ENCODE measurements around the gene KRT85. TPM values are rescaled to one million over a fixed set of nuclear protein-coding genes. Genes with fewer than 3 reads are reported as not detected.

Gene KRT85
- total RNA-seq, 4 donors from 2014 or later: not detected

GRCh38 chr12:52401926-52402325 is 34.6 kb upstream of the KRT85 start:
- no peak overlapping the region for H3K4me3 ChIP-seq
- no peaks in the 10 kb centered on the region for H3K9me3 ChIP-seq
- no peak for DNase-seq
- intact Hi-C loops (cut with DNase I): no loop called here
- no peak for TF ChIP-seq POLR2A (IDR thresholded peaks at IDR 0.05)
- no peak for TF ChIP-seq CTCF (IDR thresholded peaks at IDR 0.05)
- H3K27ac ChIP-seq: no peak overlapping the region
- H3K36me3 ChIP-seq: no peaks in the 10 kb centered on the region
- H3K4me1 ChIP-seq: no peaks in the 10 kb centered on the region
- 61 to 72% methylated on average over 4 of the region's 4 CpGs for WGBS, 2 donors
- H3K27me3 ChIP-seq: peaks cover 0 to 8% (median 0%) of the 10 kb centered on the region in 4 donors

- TF ChIP-seq CTCF (IDR thresholded peaks at IDR 0.05) (no peak), POLR2A (IDR thresholded peaks at IDR 0.05) (no peak)
- WGBS, 2 donors: 79 to 92% methylated on average over 2 to 5 of the region's 5 CpGs
- Histone ChIP-seq H3K9me3 (no peaks in the 10 kb centered on the region), H3K27ac (no peak overlapping the region), H3K36me3 (no peaks in the 10 kb centered on the region), H3K4me1 (peaks cover 0 to 1% (median 0%) of the 10 kb centered on the region in 3 donors), H3K27me3 (peaks cover 0 to 8% (median 0%) of the 10 kb centered on the region in 4 donors), H3K4me3 (no peak overlapping the region)
- intact Hi-C loops (cut with DNase I): no loop called here
- no peak for DNase-seq
These were observed 34.2 kb upstream of the KRT85 start for GRCh38 chr12:52401526-52401925.

GRCh38 chr12:52400906-52401305 is 33.6 kb upstream of the KRT85 start:
- Histone ChIP-seq H3K36me3 (no peaks in the 10 kb centered on the region), H3K4me1 (peaks cover 0 to 8% (median 5%) of the 10 kb centered on the region in 3 donors), H3K4me3 (no peak overlapping the region), H3K27ac (no peak overlapping the region), H3K9me3 (no peaks in the 10 kb centered on the region), H3K27me3 (peaks cover 0 to 8% (median 0%) of the 10 kb centered on the region in 4 donors)
- TF ChIP-seq POLR2A (IDR thresholded peaks at IDR 0.05) (no peak), CTCF (IDR thresholded peaks at IDR 0.05) (no peak)
- no peak for DNase-seq
- intact Hi-C loops (cut with DNase I): no loop called here
- 63 to 81% methylated on average over 3 to 7 of the region's 9 CpGs for WGBS, 2 donors

- peaks cover 0 to 9% (median 5%) of the 10 kb centered on the region in 3 donors for H3K4me1 ChIP-seq
- H3K9me3 ChIP-seq: no peaks in the 10 kb centered on the region
- no peak overlapping the region for H3K4me3 ChIP-seq
- no peak for DNase-seq
- no peak overlapping the region for H3K27ac ChIP-seq
- TF ChIP-seq POLR2A (IDR thresholded peaks at IDR 0.05) (no peak), CTCF (IDR thresholded peaks at IDR 0.05) (no peak)
- peaks cover 0 to 8% (median 0%) of the 10 kb centered on the region in 4 donors for H3K27me3 ChIP-seq
- intact Hi-C loops (cut with DNase I): loop anchor here (10.0 kb wide), 1 partner anchor 95 kb away; the partner anchor contains the start of gene KRT6A
- 99% methylated on average over 8 of the region's 16 CpGs; no CpG with 5 or more reads in 1 of the 2 donors for WGBS, 2 donors
- no peaks in the 10 kb centered on the region for H3K36me3 ChIP-seq
These were observed 32.5 kb upstream of the KRT85 start for GRCh38 chr12:52399756-52400155.

GRCh38 chr12:52398176-52398575 is 30.9 kb upstream of the KRT85 start:
- no peak for TF ChIP-seq POLR2A (IDR thresholded peaks at IDR 0.05)
- no peak for TF ChIP-seq CTCF (IDR thresholded peaks at IDR 0.05)
- 70 to 100% methylated on average over 1 of the region's 1 CpG for WGBS, 2 donors
- intact Hi-C loops (cut with DNase I): loop anchor here (10.0 kb wide), 1 partner anchor 97 kb away; the partner anchor contains the start of gene KRT6A

More at GRCh38 chr12:52398176-52398575, 30.9 kb upstream of the KRT85 start:
- H3K36me3 ChIP-seq: no peaks in the 10 kb centered on the region
- no peak overlapping the region for H3K27ac ChIP-seq
- peaks cover 0 to 8% (median 0%) of the 10 kb centered on the region in 4 donors for H3K27me3 ChIP-seq
- H3K9me3 ChIP-seq: no peaks in the 10 kb centered on the region
- DNase-seq: no peak
- no peak overlapping the region for H3K4me3 ChIP-seq
- peaks cover 0 to 9% (median 5%) of the 10 kb centered on the region in 3 donors for H3K4me1 ChIP-seq

Data from esophagus squamous epithelium (tissue), 5 donors.